Testis (tissue), 3 donors: ENCODE data around the gene SEC61B. TPM values are rescaled to one million over a fixed set of nuclear protein-coding genes. Genes with fewer than 3 reads are reported as not detected.
A peak's percentile ranks its signal among the peaks of the same experiment; 100 is the strongest.

Experiments
- DNase-seq: peaks from one replicate; pipeline ENCODE4 v3.0.0-alpha.2; 2019
- H3K27ac ChIP-seq, 2 donors: fragments of 200-600 bp; sonication (generic); one replicate each; pipeline ENCODE4 v1.5.1; 2019
- H3K27me3 ChIP-seq: fragments of 200-600 bp; sonication (generic); one replicate; pipeline ENCODE4 v1.5.1; 2019
- H3K36me3 ChIP-seq: fragments of 200-600 bp; sonication (generic); one replicate; pipeline ENCODE4 v1.5.1; 2017; ENCODE audit warnings: low read depth; ENCODE audit errors: missing control alignments
- H3K4me1 ChIP-seq: fragments of 200-600 bp; sonication (generic); one replicate; pipeline ENCODE4 v1.5.1; 2019
- H3K4me3 ChIP-seq, 2 donors: fragments of 200-600 bp; sonication (generic); one replicate each; pipeline ENCODE4 v1.5.1; 2017 to 2019
- H3K9me3 ChIP-seq: fragments of 200-600 bp; sonication (generic); one replicate; pipeline ENCODE4 v1.5.1; 2017
- CTCF ChIP-seq, 3 experiments: fragments of 450-650 bp in 2 of 3; fragments of 200-600 bp in 1 of 3; sonication (generic) in 1 of 3; IDR thresholded peaks; one replicate each; pipeline ENCODE4 v1.5.1; 2016 to 2019; ENCODE audit warnings: antibody characterized with exemption in 3 of 3, mild to moderate bottlenecking in 2 of 3, moderate library complexity in 1 of 3
- POLR2A ChIP-seq: fragments of 450-650 bp; IDR thresholded peaks from one replicate; pipeline ENCODE4 v1.6.1; 2017; ENCODE audit warnings: antibody characterized with exemption, mild to moderate bottlenecking, moderate library complexity
- WGBS, 2 donors: methylation state at CpG; one replicate each; pipeline ENCODE4 v1.1.5; 2018; 5-methylcytosine and 5-hydroxymethylcytosine counted together
- intact Hi-C: fragments of 100-400 bp; cut with DNase I; formaldehyde crosslinking; loops from one replicate; pipeline ENCODE4 v1.15.1; 2023; ENCODE audit warnings: low total_unique reads
- polyA plus RNA-seq: library from polyadenylated mRNA; stranded (reverse); fragments of 350-450 nt; fragmentation: Illumina TruSeq; extraction: RNeasy Lipid Tissue Mini Kit (QIAGEN cat#74804); gene quantifications from one replicate; pipeline ENCODE4 v1.2.3, GENCODE V29; 2014; ENCODE audit warnings: low read depth, low replicate concordance; ENCODE audit not compliant: insufficient read depth
- total RNA-seq, 2 donors: library from RNA; depleted of rRNA; stranded (reverse); fragments of >200 nt; gene quantifications; one replicate each; pipeline ENCODE4 v1.2.3, GENCODE V29; 2016

SEC61B gene
- total and polyA plus RNA-seq, 3 donors from 2014 or later = 78.3 to 145 (median 91.7) TPM

- WGBS, 2 donors = 6% methylated on average over 7 to 27 of the region's 27 CpGs
- Histone ChIP-seq H3K27ac (peak overlapping the region; percentile 61 to 86), H3K9me3 (no peaks in the 10 kb centered on the region), H3K27me3 (no peaks in the 10 kb centered on the region), H3K4me1 (no peaks in the 10 kb centered on the region), H3K4me3 (peak overlapping the region; percentile 39 to 49), H3K36me3 (no peaks in the 10 kb centered on the region)
- intact Hi-C loops = no loop called here
- no peak for TF ChIP-seq POLR2A
- no peak for TF ChIP-seq CTCF (IDR thresholded peaks at IDR 0.05)
- DNase-seq = peak; percentile 89
Observed at GRCh38 chr9:99259231-99259918, 37.3 kb downstream of the SEC61B start.

- 78 to 93% methylated on average over 2 of the region's 2 CpGs for WGBS, 2 donors
- intact Hi-C loops = no loop called here
Observed at GRCh38 chr9:99261923-99262322, 39.8 kb downstream of the SEC61B start.

GRCh38 chr9:99262949-99263418 is 40.9 kb downstream of the SEC61B start:
- Histone ChIP-seq H3K27ac (no peak overlapping the region), H3K36me3 (no peaks in the 10 kb centered on the region), H3K27me3 (no peaks in the 10 kb centered on the region), H3K9me3 (no peaks in the 10 kb centered on the region), H3K4me1 (peaks cover 5% of the 10 kb centered on the region), H3K4me3 (no peak overlapping the region)
- WGBS, 2 donors = 86% methylated on average over 7 of the region's 7 CpGs
- TF ChIP-seq POLR2A (no peak), CTCF (IDR thresholded peaks at IDR 0.05) (no peak)
- DNase-seq = no peak
- intact Hi-C loops = no loop called here

More at GRCh38 chr9:99261923-99262322, 39.8 kb downstream of the SEC61B start:
- Histone ChIP-seq H3K4me1 (peaks cover 5% of the 10 kb centered on the region), H3K9me3 (no peaks in the 10 kb centered on the region), H3K4me3 (no peak overlapping the region), H3K27ac (no peak overlapping the region), H3K27me3 (no peaks in the 10 kb centered on the region), H3K36me3 (no peaks in the 10 kb centered on the region)
- TF ChIP-seq CTCF (IDR thresholded peaks at IDR 0.05) (no peak), POLR2A (no peak)
- DNase-seq = no peak

GRCh38 chr9:99264070-99264680 is 42.1 kb downstream of the SEC61B start:
- H3K27ac ChIP-seq = no peak overlapping the region
- TF ChIP-seq POLR2A = no peak
- no peak for TF ChIP-seq CTCF (IDR thresholded peaks at IDR 0.05)
- peaks cover 5% of the 10 kb centered on the region for H3K4me1 ChIP-seq
- no peaks in the 10 kb centered on the region for H3K9me3 ChIP-seq
- intact Hi-C loops = no loop called here
- no peak for DNase-seq
- 95% methylated on average over 3 of the region's 3 CpGs for WGBS, 2 donors
- H3K27me3 ChIP-seq = no peaks in the 10 kb centered on the region
- no peak overlapping the region for H3K4me3 ChIP-seq
- no peaks in the 10 kb centered on the region for H3K36me3 ChIP-seq
